HG03280 (cell line): ENCODE results near the gene PHC2.

Experiments used
- ATAC-seq: cut with Tn5 transposase; IDR thresholded peaks from one replicate; pipeline ENCODE4 v1.9.1; 2021; ENCODE audit warnings: mild to moderate bottlenecking, moderate library complexity; ENCODE audit not compliant: unreplicated experiment

PHC2 gene

GRCh38 chr1:33373606-33374005 is 57.3 kb downstream of the PHC2 start:
- no peak for ATAC-seq

DNA sequence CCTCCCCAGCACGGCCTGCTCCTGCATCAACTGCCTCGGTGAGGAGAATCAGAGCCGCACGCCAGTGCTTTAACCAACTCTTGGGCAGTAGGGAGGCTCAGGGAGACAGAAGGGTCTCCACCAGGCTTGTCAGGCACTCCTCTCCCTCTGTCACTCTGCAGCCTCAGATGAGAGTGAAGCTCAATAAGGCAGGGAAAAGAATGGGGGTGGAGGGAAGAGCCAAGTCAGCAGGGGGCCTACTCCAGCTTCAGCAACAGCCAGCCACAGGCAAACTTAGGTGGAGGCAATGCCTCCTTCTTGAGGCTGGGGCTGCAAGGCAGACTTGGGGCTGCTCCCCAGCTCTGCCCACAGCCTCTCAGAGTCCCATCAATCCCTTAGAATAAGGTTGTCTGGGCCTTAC is 58.2 kb downstream of the PHC2 start:
- ATAC-seq = no peak

GRCh38 chr1:33372162-33372561 is 58.7 kb downstream of the PHC2 start:
- ATAC-seq = no peak

GRCh38 chr1:33371334-33371733 is 59.6 kb downstream of the PHC2 start:
- ATAC-seq = no peak

DNA sequence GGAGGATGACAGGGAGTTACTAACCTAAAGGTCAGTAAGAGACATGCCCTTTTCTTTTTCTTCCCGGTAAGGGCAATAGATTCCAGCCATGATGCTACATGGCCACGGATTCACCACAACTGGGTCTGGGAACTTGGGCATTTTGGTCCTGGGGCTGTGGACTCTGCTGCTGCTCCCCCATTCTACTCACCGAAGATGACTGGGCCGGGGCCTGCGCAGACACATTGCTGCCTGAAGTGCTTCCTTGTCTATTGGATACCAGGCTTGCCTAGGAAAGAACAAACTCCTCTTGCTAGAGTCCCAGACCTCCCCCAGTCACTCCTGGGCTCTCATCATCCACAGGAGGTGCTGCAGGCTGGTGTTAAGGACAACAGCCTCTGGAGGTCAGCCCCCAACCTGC is 60.1 kb downstream of the PHC2 start:
- no peak for ATAC-seq

GRCh38 chr1:33370301-33370700 is 60.6 kb downstream of the PHC2 start:
- ATAC-seq = no peak

DNA sequence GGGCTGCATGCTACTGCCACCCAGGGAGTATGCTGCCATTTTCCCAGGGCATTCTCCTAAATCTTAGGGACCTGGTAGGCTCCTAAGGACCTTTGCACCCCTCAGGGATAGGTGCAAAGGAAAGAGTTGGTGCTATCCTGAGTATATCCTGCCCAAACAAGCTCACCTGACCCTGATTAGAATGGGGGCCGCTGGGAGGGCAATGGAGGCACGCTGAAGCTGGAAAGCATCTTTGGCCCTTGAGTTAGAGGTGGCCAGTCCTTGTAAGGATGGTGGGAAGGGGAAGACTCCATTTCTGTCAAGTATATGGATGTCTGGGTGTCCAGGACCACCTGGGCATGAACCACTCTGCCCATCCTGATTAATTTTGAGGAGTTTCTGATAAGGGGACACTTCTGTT is 61.1 kb downstream of the PHC2 start:
- no peak for ATAC-seq

DNA sequence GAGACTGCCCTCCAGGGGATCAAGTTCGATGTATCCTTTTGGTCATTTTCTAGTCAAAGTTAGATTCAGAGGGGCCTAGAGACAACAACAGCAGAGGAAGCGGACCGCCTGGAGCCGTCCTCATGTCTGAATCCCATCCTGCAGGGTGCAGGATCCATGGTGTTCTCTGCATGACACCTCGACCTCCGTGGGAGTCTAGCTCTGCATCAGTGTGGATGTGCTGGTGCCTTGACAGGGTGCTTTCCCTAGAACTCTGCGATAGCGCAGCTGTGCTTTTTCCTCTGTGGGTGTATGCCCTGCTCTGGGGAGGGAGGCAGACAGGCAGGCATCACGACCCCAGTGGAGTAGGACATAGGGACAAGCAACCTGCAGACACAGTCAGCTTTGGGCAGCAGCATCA is 61.8 kb downstream of the PHC2 start:
- no peak for ATAC-seq

DNA sequence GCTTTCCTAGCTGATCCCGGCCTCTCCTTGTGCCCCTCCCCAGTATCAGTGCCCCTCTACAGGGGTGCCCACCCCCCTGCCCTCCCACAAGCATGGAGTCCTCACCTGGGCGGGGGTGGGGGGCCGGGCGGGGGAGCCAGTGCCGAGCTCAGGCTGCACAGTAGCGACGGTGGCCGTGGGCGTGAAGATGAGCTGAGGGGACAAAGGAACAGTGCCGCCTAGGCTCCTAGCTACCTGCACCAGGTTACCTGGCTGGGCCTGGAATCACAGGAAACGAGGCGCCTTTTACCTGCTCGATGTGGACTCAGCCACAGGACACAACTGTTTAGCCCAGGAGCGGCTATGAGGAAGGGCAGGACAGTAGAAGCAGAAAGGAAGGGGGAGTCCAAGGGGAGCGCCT is 62.5 kb downstream of the PHC2 start:
- no peak for ATAC-seq

DNA sequence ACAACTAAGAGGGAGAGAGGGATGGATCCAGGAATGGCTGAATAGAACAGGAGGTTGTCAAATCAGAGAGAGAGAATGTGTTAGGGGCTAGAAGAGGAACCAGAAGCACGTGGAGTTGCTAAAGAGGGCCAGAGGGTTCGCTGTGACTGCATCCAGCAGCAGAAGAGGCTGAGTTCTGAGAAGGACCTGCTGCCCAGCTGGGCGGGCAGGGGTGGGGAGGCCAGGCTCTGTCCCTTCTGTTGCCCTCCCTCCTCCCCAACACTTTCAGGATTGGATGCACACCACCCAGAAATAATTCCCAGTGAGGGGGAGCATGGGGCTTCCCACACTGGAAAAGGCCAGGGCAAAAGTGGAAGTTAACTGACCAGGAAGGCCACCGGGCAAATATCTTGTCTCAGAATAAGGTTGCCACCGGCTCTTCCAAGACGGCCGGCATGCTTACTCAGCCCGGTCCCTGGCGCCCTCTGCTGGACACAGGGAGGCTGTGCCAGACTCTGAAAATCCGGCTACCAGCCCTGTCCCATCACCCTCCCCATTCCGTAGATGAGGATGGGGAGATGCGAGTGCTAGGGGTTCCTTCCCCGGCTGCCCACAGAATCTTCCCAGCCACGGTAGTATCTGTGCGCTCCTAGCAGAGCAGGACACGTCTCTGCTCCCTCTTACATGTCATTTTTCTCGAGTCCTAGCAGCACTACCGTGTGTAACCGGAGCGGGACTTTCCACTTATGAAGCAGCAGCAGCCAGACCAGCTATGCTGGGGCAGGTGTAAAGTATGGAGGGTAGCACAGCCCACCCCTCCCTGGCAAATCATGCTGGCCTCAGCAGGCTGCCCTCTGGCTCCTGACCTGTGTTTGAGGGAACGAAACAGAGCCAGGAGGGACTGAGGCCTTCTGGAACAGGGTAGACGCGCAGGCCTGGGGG is 63.1 kb downstream of the PHC2 start:
- ATAC-seq = peak; percentile 64

DNA sequence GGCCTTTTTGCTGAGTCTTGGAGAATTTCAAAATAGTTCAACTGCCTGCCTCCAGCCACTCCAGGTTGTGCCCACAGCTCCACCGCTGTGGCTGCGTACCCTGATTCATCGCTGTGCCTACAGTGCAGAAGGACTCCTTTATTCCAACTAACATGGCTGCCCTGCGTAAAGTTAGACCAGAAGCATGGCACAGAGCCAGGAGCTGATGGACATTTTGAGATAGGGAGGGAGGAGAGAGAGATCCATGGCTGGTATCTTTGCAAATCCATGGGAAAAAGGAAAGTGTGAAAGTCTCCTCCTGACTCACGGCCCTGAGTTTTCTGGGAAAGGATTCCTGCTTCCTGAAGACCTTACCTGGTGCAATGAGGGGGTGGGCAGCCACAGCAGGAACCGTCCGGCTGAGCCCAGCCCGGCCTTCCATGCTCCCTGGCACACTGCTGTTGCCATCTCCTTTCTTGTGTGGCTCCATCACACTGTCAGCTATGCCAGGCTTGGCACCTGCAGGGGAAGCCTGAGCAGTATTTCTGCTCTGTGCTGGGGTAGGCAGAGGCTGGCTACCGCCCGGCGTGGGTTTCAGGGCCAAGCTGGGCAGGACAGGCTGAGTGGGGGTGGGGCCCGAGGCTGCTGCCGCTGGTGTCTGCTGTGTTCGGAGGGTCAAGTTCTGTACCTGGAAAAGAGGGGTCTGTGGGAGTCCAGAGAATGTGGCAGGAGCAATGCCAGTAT is 64.0 kb downstream of the PHC2 start:
- no peak for ATAC-seq

DNA sequence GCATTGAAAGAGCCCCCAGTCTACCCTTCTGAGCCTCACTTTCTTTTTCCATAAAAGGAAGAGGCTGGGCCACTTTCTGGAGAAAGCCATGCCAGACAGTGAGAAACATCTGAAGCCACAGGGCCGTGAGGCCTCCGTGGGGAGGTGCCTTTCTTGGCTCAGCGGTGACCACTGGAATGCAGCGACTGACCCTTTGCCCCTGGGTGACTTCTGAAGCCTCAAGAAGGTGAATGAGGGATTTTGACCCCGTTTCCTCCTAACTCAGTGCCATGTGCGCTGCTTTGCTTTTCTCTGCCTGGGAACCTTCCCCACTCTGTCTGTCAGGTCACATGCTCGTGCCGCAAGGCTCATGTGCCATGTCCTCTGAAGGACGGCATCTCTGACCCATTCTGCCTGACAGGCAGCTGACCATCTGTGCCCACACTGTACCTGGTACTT is 65.3 kb downstream of the PHC2 start:
- no peak for ATAC-seq

- ATAC-seq = no peak
These were observed 66.4 kb downstream of the PHC2 start for GRCh38 chr1:33364565-33364918.

DNA sequence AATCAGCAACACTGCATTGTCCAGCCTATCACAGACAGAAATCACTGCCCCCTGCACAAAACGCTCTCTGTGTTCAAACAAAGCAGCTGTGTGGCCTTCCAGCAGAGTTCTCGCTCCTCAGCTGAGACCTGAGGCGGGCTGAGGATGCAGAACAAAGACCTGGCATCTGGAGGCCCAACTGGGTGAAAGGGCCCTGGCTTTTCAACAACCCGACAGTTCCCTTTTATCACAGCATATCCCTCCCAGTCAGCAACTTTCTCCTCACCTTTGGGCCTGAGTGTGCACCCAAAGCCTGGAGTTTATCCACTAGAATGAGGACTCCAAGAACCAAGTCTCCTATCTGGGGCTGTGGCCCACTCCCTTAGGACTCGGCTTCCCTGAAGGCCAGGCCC is 67.4 kb downstream of the PHC2 start:
- no peak for ATAC-seq

DNA sequence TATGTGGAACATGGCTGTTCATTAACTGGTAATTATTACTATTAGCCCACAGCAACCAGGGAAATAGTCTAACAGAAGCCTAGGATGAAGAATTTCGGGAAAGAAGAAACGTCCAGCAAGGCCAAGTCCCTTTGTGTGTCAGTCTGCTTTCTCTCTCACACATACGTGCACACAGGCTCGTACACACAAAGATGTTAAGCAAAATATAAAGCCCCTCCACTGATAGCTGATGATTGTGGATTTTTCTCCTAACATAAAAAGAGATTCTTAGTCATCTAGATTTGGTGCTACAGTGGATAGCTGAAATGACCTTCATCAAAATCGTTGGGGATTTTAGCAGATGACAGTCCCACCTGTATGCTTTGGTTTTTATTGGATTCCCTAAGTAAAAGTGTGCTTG is 67.9 kb downstream of the PHC2 start:
- ATAC-seq = no peak

GRCh38 chr1:33361532-33362235 is 69.2 kb downstream of the PHC2 start:
- no peak for ATAC-seq

DNA sequence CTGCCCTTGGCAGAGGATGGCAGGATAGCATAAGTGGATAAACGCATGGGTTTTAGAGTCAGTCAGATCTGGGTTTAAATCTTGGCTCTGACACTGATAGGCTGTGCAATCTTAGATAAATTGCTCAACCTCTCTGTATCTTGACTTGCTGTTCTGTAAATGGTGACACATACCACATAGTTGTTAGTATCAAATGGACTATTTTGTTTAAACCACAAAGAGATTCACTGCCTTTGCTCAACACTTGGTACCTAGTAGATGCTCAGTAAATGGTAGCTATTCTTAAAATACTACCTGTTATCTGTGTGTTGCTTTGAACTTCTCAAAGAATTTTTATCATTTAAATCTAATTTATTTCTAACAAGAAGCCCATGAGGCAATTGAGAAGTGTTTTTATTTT is 70.5 kb downstream of the PHC2 start:
- ATAC-seq = no peak

DNA sequence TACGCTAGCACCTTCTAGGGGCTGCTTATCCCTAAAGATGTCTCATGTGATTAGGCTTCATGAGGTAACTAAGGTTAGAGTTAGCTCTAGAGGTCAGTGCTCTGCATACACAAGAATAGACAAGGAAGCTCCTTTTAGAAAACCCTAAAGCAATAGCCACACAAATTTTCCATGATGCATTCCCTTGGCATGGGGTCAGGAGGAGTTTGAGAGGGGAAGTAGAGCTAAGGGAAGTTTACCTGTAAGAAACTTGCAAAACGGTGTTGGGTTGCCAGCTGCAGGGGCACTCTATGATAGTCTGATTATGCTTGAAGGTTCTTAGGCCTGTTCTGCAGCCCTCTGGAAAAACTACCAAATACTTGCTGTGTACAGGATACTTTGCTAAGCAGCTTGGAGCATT is 71.0 kb downstream of the PHC2 start:
- no peak for ATAC-seq

GRCh38 chr1:33358795-33359503 is 71.9 kb downstream of the PHC2 start:
- ATAC-seq = no peak

DNA sequence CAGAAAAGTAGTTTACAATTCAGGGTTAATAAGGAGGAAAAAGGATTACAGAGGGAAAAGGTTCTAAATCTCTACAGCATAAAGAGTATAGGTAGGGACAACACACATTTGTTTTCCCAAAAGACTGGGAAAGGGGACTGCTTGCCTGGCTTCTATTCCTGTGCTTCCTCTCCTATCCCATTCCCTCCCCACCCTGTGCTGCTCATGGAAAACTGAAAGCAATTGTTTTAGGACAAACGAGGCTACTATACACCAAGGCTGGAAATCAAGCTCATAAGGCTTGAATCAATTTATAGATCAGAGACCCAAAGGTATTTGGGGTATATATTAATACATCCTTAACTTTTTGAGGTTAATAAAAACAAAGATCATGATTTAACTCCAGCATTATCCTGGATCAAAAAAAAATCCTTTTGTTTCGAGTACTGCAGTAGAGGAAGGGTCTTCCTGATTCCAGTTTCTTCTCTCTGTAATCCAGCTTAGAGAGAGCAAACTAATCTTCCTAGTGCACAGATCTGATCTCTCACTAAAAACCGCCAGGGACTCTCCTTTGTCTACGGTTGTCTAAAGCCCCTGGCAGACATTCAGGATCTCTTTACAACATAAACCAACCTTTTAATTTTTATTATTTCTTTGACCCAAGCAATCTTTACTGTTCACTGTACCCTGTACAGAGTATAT is 72.6 kb downstream of the PHC2 start:
- ATAC-seq = no peak

- no peak for ATAC-seq
These were observed 73.8 kb downstream of the PHC2 start for GRCh38 chr1:33357099-33357498.
